ENCODE measurements around the gene PPP3CA.

PPP3CA gene

GRCh38 chr4:101049549-101050001, 297.8 kb downstream of the PPP3CA start:
- DNase-seq (ENCODE audit: low read depth), result no peak

- no peak for DNase-seq (ENCODE audit: low read depth)
These were observed 302.6 kb downstream of the PPP3CA start for GRCh38 chr4:101044766-101045165.

- DNase-seq (ENCODE audit: low read depth), result no peak
These were observed 304.5 kb downstream of the PPP3CA start for GRCh38 chr4:101042847-101043246.

- no peak for DNase-seq (ENCODE audit: low read depth)
These were observed 306.6 kb downstream of the PPP3CA start for GRCh38 chr4:101040776-101041175.

- DNase-seq (ENCODE audit: low read depth), result no peak
These were observed 308.0 kb downstream of the PPP3CA start for GRCh38 chr4:101039367-101039766.

GRCh38 chr4:101037938-101038413, 309.4 kb downstream of the PPP3CA start:
- no peak for DNase-seq (ENCODE audit: low read depth)

GRCh38 chr4:101037249-101037648, 310.1 kb downstream of the PPP3CA start:
- no peak for DNase-seq (ENCODE audit: low read depth)

- DNase-seq (ENCODE audit: low read depth), result no peak
These were observed 311.8 kb downstream of the PPP3CA start for GRCh38 chr4:101035487-101035886.

GRCh38 chr4:101033986-101034385, 313.3 kb downstream of the PPP3CA start:
- no peak for DNase-seq (ENCODE audit: low read depth)

GRCh38 chr4:101032541-101032940, 314.8 kb downstream of the PPP3CA start:
- DNase-seq (ENCODE audit: low read depth), result no peak

- no peak for DNase-seq (ENCODE audit: low read depth)
These were observed 315.4 kb downstream of the PPP3CA start for GRCh38 chr4:101031971-101032370.

- no peak for DNase-seq (ENCODE audit: low read depth)
These were observed 318.4 kb downstream of the PPP3CA start for GRCh38 chr4:101028886-101029285.

- DNase-seq (ENCODE audit: low read depth), result no peak
These were observed 319.6 kb downstream of the PPP3CA start for GRCh38 chr4:101027721-101028120.

GRCh38 chr4:101025755-101026154, 321.6 kb downstream of the PPP3CA start:
- no peak for DNase-seq (ENCODE audit: low read depth)

- DNase-seq (ENCODE audit: low read depth), result no peak
These were observed 324.9 kb downstream of the PPP3CA start for GRCh38 chr4:101022151-101023024.

GRCh38 chr4:101020956-101021355, 326.4 kb downstream of the PPP3CA start:
- no peak for DNase-seq (ENCODE audit: low read depth)

- no peak for DNase-seq (ENCODE audit: low read depth)
These were observed 327.4 kb downstream of the PPP3CA start for GRCh38 chr4:101019941-101020401.

- DNase-seq (ENCODE audit: low read depth), result no peak
These were observed 328.0 kb downstream of the PPP3CA start for GRCh38 chr4:101019313-101019712.

- no peak for DNase-seq (ENCODE audit: low read depth)
These were observed 328.5 kb downstream of the PPP3CA start for GRCh38 chr4:101018836-101019235.

GRCh38 chr4:101014417-101014816, 332.9 kb downstream of the PPP3CA start:
- no peak for DNase-seq (ENCODE audit: low read depth)

- no peak for DNase-seq (ENCODE audit: low read depth)
These were observed 336.3 kb downstream of the PPP3CA start for GRCh38 chr4:101010987-101011386.

GRCh38 chr4:101009471-101009870, 337.9 kb downstream of the PPP3CA start:
- DNase-seq (ENCODE audit: low read depth), result no peak

GRCh38 chr4:101008503-101008902, 338.8 kb downstream of the PPP3CA start:
- DNase-seq (ENCODE audit: low read depth), result no peak

GRCh38 chr4:101005659-101006058, 341.7 kb downstream of the PPP3CA start:
- DNase-seq (ENCODE audit: low read depth), result no peak

Data from stimulated activated CD8-positive, alpha-beta memory T cell treated with anti-CD3 and anti-CD28 coated beads, Interleukin-15, amount 100 ng/mL, for 1 hour (primary cell).